Right ventricle myocardium inferior (tissue), 1 donor: ENCODE measurements around the gene SLIT3. TPM values are rescaled to one million over a fixed set of nuclear protein-coding genes. Genes with fewer than 3 reads are reported as not detected.

Experiments
- ATAC-seq: fragments of 200-7000 bp; cut with Tn5 transposase; one replicate; pipeline ENCODE4 v1.9.1; 2020; ENCODE audit warnings: mild to moderate bottlenecking, moderate library complexity
- DNase-seq: peaks from one replicate; pipeline ENCODE4 v3.0.0; 2021; ENCODE audit errors: missing footprints
- intact Hi-C: fragments of 100-400 bp; cut with DNase I; formaldehyde crosslinking; loops from one replicate; pipeline ENCODE4 v1.11.0; 2022
- total RNA-seq: library from RNA; stranded (reverse); fragmentation: NEBNext Ultra II Directional; extraction: Animal tissue kit (Norgen Biotek cat#: 25700); gene quantifications from one replicate; pipeline ENCODE4 v1.2.1, GENCODE V29; 2021
- donor health status: DM: no; HTN: yes; CAD: no; lungs with severe emphysema.

SLIT3 gene
- total RNA-seq, 1 donor from 2014 or later = 12.4 TPM

DNA sequence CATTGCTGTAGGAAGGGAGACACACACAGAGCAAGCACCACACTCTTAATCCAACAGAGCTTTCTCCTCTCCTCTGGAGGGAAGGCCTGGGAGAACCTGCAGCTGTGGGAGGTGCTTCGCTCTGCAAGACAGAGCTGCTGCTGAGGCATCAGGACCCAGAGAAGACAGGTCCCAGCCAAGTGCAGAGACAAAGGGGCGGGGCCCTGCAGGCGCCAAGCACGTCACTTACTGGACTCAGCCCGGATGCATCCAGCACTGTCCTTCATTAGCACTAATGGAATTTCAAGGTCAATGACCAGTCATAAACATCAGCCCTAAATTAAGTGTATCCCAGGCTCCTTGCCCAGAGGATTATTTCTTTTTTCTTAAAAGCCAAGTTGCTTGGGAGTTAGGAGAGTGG, 384.7 kb downstream of the SLIT3 start:
- intact Hi-C loops = no loop called here
- ATAC-seq (peak; percentile 54), DNase-seq (no peak)

DNA sequence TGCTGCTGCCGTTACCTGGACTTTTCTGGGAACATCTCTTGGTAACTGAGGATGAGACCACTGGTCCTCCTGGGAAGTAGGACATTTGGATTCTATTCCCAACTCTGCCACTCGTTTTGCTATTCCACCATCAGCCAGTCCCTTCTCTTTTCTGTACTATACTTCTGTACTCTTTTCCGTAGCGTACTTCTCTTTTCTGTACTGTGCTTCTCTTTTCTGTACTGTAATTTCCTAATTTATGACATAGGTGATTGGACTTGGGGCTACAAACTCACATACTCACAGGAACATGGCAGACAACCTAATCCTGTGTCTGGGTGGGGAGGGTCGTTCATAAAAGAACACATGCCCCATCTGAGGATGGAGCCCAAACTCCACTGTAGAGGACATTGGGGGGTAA, 386.4 kb downstream of the SLIT3 start:
- no peak for ATAC-seq
- intact Hi-C loops = no loop called here
- DNase-seq = no peak

- no peak for DNase-seq
- intact Hi-C loops = no loop called here
- ATAC-seq = no peak
Observed at GRCh38 chr5:168910874-168911273, 390.1 kb downstream of the SLIT3 start.

DNA sequence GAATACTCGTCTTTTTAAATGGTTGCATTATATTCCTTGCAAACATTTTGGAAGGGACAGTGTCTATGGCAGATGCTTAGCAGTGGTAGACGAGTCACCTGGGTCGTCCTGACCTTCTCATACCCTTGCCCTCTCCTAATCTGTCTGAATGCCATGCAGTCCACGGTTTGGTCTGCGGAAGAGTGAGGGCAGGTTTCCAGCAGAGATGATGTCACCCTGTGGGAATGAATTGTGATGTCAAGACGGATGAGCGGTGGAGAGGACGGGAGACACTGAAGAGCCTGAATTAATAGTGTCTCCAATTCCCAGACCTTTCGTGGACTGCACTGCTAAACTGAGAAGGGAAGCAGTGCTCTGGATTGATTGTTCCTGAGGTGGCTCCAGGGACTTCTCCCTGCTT, 392.7 kb downstream of the SLIT3 start:
- DNase-seq (no peak), ATAC-seq (peak; percentile 80)
- intact Hi-C loops = no loop called here

GRCh38 chr5:168903061-168903460, 397.9 kb downstream of the SLIT3 start:
- intact Hi-C loops = no loop called here
- no peak for DNase-seq
- ATAC-seq = no peak

- intact Hi-C loops = no loop called here
- no peak for DNase-seq
- ATAC-seq = no peak
Observed at GRCh38 chr5:168899673-168900072, 401.3 kb downstream of the SLIT3 start.

GRCh38 chr5:168899264-168899663, 401.7 kb downstream of the SLIT3 start:
- DNase-seq = no peak
- intact Hi-C loops = no loop called here
- ATAC-seq = no peak

- DNase-seq = no peak
- no peak for ATAC-seq
- intact Hi-C loops = no loop called here
Observed at GRCh38 chr5:168898247-168898911, 402.6 kb downstream of the SLIT3 start.

- intact Hi-C loops = no loop called here
- ATAC-seq = no peak
- DNase-seq = no peak
Observed at GRCh38 chr5:168897387-168898122, 403.4 kb downstream of the SLIT3 start.

DNA sequence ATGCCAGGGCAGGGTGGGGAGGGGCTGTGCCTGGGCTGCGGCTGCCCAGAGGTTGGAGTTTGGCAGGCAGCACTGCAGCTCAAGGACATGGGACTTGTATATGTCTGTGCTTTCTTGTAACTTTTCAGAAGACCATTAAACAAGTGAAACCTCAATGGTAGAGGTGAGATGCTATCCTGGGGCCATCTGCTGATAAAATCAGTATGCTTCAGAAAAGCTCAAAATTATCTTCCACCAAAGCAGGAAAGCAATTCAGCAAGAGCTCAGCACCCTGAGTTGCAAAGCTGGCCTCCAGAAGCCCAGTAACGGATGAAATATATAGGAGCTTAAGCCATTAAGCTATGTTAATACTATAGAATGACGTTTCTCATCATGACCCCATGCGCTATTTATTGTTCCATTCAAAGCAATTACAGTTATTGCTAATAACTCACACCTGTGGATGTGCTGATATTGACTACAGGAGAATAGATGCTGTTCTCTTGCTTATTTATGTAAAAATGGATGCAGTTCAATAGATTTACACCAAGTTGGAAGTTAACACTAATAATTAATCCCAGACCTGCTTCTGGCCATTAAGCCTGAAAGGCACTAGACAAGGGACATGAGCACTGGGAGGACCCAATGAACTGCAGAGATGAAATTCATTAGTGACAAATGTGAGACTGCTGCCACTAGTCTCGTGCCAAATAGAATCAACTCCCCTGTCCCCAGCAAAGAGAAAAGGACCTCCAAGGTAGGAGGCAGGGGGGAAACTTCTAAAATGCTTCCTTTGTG, 405.5 kb downstream of the SLIT3 start:
- DNase-seq (no peak), ATAC-seq (no peak)
- intact Hi-C loops = no loop called here

GRCh38 chr5:168893283-168893682, 407.7 kb downstream of the SLIT3 start:
- DNase-seq (no peak), ATAC-seq (no peak)
- intact Hi-C loops = no loop called here

DNA sequence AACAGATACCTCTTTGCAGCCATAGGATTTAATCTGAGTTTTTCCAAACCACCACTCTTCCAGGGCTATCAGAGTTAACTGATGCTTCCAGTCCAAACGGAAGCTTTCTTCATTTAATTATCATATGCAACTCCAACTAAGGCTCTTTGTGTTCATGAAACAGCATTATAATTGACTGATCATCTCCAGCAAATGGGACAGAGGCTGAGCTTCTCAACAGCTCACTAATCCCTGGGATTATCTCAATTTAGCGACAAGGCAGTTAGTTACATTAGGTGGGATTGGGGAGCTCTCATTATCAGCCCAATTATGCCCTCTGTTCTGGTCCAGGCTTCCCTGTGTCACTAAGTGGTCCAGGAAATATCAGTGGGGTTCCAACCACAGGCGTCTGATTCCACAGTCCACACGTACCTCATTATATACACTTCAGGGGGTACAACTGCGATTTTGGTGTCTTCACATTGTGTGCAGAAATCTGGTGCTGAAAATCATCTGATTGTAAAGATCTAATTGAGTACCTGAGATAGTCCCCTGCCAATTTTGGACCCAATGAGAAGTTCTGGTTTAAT, 408.2 kb downstream of the SLIT3 start:
- no peak for ATAC-seq
- DNase-seq = no peak
- intact Hi-C loops = no loop called here

GRCh38 chr5:168890816-168891812, 409.8 kb downstream of the SLIT3 start:
- intact Hi-C loops = no loop called here
- DNase-seq (no peak), ATAC-seq (no peak)

DNA sequence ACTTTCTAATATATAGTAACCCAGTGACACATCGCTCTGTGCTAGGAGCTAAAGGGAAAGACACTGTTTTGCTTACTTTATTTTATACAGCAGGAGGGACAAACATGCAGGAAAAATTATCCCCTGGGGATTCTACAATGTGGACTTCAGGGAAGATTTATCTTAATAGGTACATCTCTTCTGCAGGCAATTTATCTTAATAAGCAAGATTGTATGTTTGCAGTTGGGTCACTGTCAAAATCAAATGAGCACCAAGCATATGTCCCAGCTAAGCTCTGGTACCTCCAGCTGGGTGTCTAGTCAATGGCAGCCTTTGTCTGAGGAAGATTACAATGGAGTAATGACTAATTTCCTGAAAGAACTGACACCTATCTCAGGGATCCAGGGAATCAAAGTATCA, 411.9 kb downstream of the SLIT3 start:
- ATAC-seq (no peak), DNase-seq (no peak)
- intact Hi-C loops = loop anchor here (10.0 kb wide), 1 partner anchor 144 kb away; no protein-coding TSS in a partner anchor

DNA sequence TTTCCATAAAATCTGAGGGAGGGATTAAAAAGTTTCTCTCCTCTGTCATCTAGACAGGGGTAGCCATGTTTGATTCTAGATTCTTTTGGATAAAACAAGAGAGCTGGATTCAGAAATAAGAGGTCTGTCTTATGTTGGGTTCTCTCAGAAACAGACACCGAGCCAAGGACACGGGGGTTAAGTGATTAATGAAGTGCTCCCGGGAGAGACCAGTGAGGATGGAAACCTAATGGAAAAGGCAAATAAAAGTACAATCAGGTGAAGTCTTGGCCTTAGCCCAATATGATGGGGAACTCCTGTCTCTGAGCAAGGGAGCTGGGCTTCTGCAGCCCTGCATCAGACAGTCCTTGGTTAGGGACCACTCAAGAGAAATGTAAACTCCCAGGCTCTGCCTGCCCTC, 413.0 kb downstream of the SLIT3 start:
- ATAC-seq (no peak), DNase-seq (no peak)
- intact Hi-C loops = loop anchor here (10.0 kb wide), 1 partner anchor 143 kb away; no protein-coding TSS in a partner anchor

- DNase-seq = no peak
- intact Hi-C loops = loop anchor here (10.0 kb wide), 1 partner anchor 141 kb away; no protein-coding TSS in a partner anchor
- ATAC-seq = peak; percentile 83
Observed at GRCh38 chr5:168886157-168886556, 414.8 kb downstream of the SLIT3 start.

DNA sequence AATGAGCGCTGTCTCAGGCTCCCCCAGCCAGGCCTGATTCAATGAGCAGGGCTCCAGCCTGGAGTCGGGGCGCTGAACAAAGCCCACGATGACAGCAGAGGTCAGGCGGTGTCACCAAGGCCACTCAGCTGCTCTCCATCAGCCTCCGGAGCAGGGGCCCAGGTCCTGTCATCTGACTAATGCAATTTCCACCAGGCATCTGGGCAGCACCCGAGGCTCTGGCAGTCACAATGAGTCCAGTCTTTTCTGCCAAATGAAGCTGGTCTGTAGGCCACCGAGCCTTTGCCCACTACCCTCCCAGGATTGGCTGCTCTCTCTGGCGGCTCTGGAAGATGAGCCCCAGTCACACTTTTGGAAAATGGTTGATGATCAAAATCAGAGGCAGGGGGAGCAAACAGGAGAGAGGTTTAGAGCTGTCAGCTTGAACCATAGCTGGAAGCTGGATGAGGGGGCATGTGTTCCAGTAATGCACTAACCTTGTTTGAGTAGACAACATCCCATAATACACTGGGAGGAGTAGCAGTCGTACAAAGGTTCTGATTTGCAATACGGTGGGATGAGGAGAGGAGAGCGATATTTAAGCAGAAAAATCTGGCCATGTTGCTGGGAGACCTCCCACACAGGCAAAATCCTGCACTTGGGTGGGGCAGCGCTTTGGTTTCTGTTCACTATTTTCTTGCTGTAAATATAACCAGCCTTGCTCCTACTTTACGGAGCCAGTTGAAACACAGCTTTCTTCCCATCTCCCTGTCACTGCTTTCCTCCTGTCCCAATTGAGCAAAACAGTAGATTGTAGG, 415.4 kb downstream of the SLIT3 start:
- ATAC-seq (peak; percentile 85), DNase-seq (peak; percentile 75)
- intact Hi-C loops = loop anchor here (10.0 kb wide), 1 partner anchor 141 kb away; no protein-coding TSS in a partner anchor
